Mesothelial cell of epicardium (in vitro differentiated cells): ENCODE data around the gene TTC23L. TPM values are rescaled to one million over a fixed set of nuclear protein-coding genes. Genes with fewer than 3 reads are reported as not detected.

Experiments
- DNase-seq, 2 experiments: peaks; one replicate each; pipeline ENCODE4 v3.0.0; 2021; ENCODE audit warnings: low spot score in 2 of 2; ENCODE audit not compliant: unreplicated experiment in 2 of 2
- H3K27ac Mint-ChIP-seq: 2 replicates; pipeline ENCODE4 v1.8.0; 2021; ENCODE audit warnings: mixed read lengths
- H3K27me3 Mint-ChIP-seq: 2 replicates; pipeline ENCODE4 v1.8.0; 2021; ENCODE audit warnings: low read depth, mixed read lengths
- H3K36me3 Mint-ChIP-seq: 2 replicates; pipeline ENCODE4 v1.8.0; 2021; ENCODE audit warnings: mixed read lengths
- H3K4me1 Mint-ChIP-seq: 2 replicates; pipeline ENCODE4 v1.8.0; 2021; ENCODE audit warnings: mixed read lengths
- H3K4me3 Mint-ChIP-seq: 2 replicates; pipeline ENCODE4 v1.8.0; 2021; ENCODE audit warnings: mild to moderate bottlenecking, moderate library complexity, mixed read lengths
- H3K9me3 Mint-ChIP-seq: 2 replicates; pipeline ENCODE4 v1.8.0; 2021; ENCODE audit warnings: mixed read lengths
- total RNA-seq: library from RNA; stranded (reverse); gene quantifications from 3 replicates; pipeline ENCODE4 v1.2.1, GENCODE V29; 2021
- TF ChIP-seq, protein P1 (sequence below): fragments of 200-600 bp; sonication (generic); IDR thresholded peaks from one replicate; pipeline ENCODE4 v1.5.0; 2021; ENCODE audit warnings: antibody characterized with exemption; ENCODE audit not compliant: unreplicated experiment

The TTC23L gene
- total RNA-seq, 1 donor from 2014 or later, result 2.6 TPM

DNA sequence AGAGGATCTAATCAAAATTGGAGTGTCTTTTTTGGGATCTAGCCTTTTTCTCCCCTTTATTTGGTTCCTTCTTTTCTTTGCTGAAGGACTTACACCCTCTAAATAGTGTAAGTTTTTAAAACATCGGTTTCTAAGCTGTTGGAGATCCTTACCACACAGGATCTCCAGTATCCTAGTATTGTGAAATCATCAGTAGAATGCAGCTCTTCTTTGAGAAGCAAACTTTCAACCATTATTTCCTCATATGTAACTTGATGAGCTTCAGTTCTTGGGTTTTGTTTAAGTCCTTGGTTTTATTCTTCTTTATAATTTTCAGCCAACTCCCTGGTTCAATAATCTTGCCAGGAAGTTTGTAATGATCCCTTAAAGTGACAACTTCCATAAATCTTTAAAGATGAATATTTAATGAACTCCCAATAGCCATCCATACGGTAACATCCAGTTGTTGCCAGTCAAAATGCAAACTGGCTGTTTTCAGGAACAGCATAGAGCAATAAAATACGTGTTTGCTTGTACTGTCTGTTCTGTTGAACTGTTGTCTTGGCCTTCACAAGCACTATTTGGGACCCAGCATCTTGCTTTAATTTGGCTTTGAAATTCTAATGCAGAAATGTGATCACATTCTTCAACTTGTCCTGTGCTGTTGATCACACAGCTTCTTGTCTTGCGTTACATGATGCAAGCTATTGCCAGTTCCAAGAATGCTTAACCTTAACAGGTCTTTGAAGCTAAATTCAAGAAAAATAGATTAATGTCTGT is 34.8 kb upstream of the TTC23L start:
- Mint-ChIP-seq H3K27ac (no peak overlapping the region), H3K27me3 (no peaks in the 10 kb centered on the region), H3K36me3 (peaks cover 51% of the 10 kb centered on the region), H3K4me3 (no peak overlapping the region), H3K4me1 (peaks cover 6% of the 10 kb centered on the region), H3K9me3 (no peaks in the 10 kb centered on the region)
- TF ChIP-seq, protein P1, sequence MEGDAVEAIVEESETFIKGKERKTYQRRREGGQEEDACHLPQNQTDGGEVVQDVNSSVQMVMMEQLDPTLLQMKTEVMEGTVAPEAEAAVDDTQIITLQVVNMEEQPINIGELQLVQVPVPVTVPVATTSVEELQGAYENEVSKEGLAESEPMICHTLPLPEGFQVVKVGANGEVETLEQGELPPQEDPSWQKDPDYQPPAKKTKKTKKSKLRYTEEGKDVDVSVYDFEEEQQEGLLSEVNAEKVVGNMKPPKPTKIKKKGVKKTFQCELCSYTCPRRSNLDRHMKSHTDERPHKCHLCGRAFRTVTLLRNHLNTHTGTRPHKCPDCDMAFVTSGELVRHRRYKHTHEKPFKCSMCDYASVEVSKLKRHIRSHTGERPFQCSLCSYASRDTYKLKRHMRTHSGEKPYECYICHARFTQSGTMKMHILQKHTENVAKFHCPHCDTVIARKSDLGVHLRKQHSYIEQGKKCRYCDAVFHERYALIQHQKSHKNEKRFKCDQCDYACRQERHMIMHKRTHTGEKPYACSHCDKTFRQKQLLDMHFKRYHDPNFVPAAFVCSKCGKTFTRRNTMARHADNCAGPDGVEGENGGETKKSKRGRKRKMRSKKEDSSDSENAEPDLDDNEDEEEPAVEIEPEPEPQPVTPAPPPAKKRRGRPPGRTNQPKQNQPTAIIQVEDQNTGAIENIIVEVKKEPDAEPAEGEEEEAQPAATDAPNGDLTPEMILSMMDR, result no peak
- no peak for DNase-seq

DNA sequence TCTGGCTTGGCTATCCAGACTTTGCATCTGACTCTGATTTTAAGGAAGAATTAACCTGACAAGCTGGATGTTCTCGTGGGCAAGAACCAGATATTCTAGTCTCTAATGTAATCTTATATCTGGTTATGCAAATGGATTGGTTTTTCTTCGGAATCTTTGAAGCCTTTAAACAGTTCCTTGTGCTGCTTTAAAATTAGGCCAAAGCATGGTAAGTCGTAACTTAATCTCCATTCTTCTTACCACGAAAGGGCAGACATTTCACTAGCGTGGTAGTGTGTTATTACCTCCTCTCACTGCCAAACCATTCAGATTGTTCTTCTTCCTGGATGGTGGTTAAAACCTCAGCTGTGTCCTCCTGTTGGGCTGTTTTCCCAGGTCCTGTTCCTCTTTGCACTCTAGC is 34.1 kb upstream of the TTC23L start:
- DNase-seq, result no peak
- H3K4me1 Mint-ChIP-seq, result peaks cover 6% of the 10 kb centered on the region
- TF ChIP-seq, protein P1, result no peak
- H3K27ac Mint-ChIP-seq, result peak overlapping the region; percentile 50
- peaks cover 48% of the 10 kb centered on the region for H3K36me3 Mint-ChIP-seq
- no peak overlapping the region for H3K4me3 Mint-ChIP-seq
- no peaks in the 10 kb centered on the region for H3K9me3 Mint-ChIP-seq
- no peaks in the 10 kb centered on the region for H3K27me3 Mint-ChIP-seq

DNA sequence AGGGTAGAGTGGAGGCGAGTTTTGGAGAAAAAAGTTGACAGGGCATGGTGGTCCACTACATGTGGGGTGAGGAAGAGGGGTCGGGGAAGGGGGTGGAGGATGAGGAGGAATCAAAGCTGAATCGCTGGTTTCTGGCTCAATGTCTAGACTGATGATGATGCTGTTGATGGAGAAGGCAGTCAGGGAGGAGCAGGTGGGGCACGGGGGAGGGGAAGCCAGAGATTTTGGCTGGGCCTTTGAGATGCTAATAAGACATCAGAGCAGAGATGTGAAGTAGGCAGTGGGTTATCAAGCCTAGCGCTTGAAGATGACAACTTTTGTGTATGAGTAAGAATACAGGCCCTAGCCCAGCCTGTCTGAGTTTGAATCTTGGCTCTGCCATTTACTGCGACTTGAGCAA is 32.4 kb upstream of the TTC23L start:
- H3K4me1 Mint-ChIP-seq, result peaks cover 17% of the 10 kb centered on the region

DNA sequence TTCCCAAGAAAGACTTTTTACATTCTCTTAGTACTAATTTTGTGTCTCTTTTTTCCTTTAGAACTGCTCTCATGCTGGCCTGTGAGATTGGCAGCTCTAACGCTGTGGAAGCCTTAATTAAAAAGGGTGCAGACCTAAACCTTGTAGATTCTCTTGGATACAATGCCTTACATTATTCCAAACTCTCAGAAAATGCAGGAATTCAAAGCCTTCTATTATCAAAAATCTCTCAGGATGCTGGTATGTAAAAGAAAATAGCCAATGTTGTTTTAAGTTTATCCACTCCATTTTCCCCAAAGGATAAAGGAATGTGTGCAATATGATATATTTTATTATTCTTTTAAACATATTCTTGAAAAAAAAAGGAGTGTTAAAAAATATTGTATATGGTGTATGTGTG is 27.3 kb upstream of the TTC23L start:
- H3K4me1 Mint-ChIP-seq, result peaks cover 20% of the 10 kb centered on the region
- TF ChIP-seq, protein P1, result no peak
- peak overlapping the region; percentile 30 for H3K27ac Mint-ChIP-seq
- no peaks in the 10 kb centered on the region for H3K9me3 Mint-ChIP-seq
- H3K36me3 Mint-ChIP-seq, result peaks cover 22% of the 10 kb centered on the region
- no peak overlapping the region for H3K4me3 Mint-ChIP-seq
- no peak for DNase-seq
- H3K27me3 Mint-ChIP-seq, result no peaks in the 10 kb centered on the region

More for the DNA sequence above, 32.4 kb upstream of the TTC23L start:
- Mint-ChIP-seq H3K27ac (no peak overlapping the region), H3K27me3 (no peaks in the 10 kb centered on the region), H3K9me3 (no peaks in the 10 kb centered on the region), H3K4me3 (no peak overlapping the region), H3K36me3 (peaks cover 40% of the 10 kb centered on the region)
- no peak for DNase-seq
- TF ChIP-seq, protein P1, result no peak

DNA sequence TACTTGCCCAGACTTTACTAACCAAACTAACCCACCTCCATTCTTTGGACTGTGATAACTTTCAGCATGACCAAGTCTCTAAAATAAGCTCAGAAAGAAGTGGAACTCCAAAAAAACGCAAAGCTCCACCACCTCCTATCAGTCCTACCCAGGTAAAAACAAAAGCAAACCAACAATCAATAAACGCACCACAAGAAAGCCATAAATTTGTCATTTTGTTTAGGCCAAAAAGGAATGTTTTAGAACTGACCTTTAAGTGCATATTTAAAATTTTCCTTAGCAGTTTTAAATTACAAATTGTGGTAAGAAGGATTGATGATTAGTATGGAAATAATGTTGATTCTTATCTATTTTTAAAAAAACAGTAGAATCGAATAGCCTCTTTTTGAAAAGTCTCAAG is 25.5 kb upstream of the TTC23L start:
- TF ChIP-seq, protein P1, result no peak
- Mint-ChIP-seq H3K36me3 (peaks cover 21% of the 10 kb centered on the region), H3K4me3 (no peak overlapping the region), H3K9me3 (no peaks in the 10 kb centered on the region), H3K27ac (peak overlapping the region; percentile 58), H3K4me1 (peaks cover 20% of the 10 kb centered on the region), H3K27me3 (no peaks in the 10 kb centered on the region)
- DNase-seq, result no peak
